ENCODE results near the gene RBAK.
"Not testable (repeated sequence)": the region's sequence is repeated elsewhere in the genome, so short reads cannot be mapped to it uniquely, and the experiment has no call there.

The RBAK gene

GRCh38 chr7:5001003-5001402 lies 44.7 kb upstream of the RBAK start:
- Mint-ChIP-seq H3K4me1 (no peaks in the 10 kb centered on the region), H3K36me3 (ENCODE audit: low read depth) (peaks cover 62% of the 10 kb centered on the region), H3K9me3 (no peaks in the 10 kb centered on the region), H3K4me3 (no peak overlapping the region), H3K27ac (no peak overlapping the region), H3K27me3 (ENCODE audit: low read depth) (no peaks in the 10 kb centered on the region)
- TF ChIP-seq CTCF (IDR thresholded peaks at IDR 0.05; ENCODE audit: unreplicated experiment in 3 of 3) = no peak

GRCh38 chr7:5001911-5002310 lies 43.7 kb upstream of the RBAK start:
- no peak overlapping the region for H3K4me3 Mint-ChIP-seq
- H3K9me3 Mint-ChIP-seq = no peaks in the 10 kb centered on the region
- H3K27ac Mint-ChIP-seq = no peak overlapping the region
- no peak for TF ChIP-seq CTCF (IDR thresholded peaks at IDR 0.05; ENCODE audit: unreplicated experiment in 3 of 3)
- H3K27me3 Mint-ChIP-seq (ENCODE audit: low read depth) = no peaks in the 10 kb centered on the region
- H3K36me3 Mint-ChIP-seq (ENCODE audit: low read depth) = peaks cover 57% of the 10 kb centered on the region
- H3K4me1 Mint-ChIP-seq = no peaks in the 10 kb centered on the region

GRCh38 chr7:5005066-5005465 lies 40.6 kb upstream of the RBAK start:
- no peak for TF ChIP-seq CTCF (IDR thresholded peaks at IDR 0.05; ENCODE audit: unreplicated experiment in 3 of 3)
- Mint-ChIP-seq H3K4me3 (no peak overlapping the region), H3K27me3 (ENCODE audit: low read depth) (no peaks in the 10 kb centered on the region), H3K36me3 (ENCODE audit: low read depth) (peaks cover 62% of the 10 kb centered on the region), H3K4me1 (no peaks in the 10 kb centered on the region), H3K27ac (no peak overlapping the region), H3K9me3 (peaks cover 9% of the 10 kb centered on the region)

- Mint-ChIP-seq H3K27me3 (ENCODE audit: low read depth) (no peaks in the 10 kb centered on the region), H3K36me3 (ENCODE audit: low read depth) (peaks cover 53% of the 10 kb centered on the region), H3K9me3 (peaks cover 40% of the 10 kb centered on the region), H3K27ac (no peak overlapping the region), H3K4me1 (no peaks in the 10 kb centered on the region), H3K4me3 (no peak overlapping the region)
- TF ChIP-seq CTCF (IDR thresholded peaks at IDR 0.05; ENCODE audit: unreplicated experiment in 3 of 3) = no peak
Observed at GRCh38 chr7:5012985-5013384, 32.7 kb upstream of the RBAK start.

- H3K4me3 Mint-ChIP-seq; H3K27me3 Mint-ChIP-seq (ENCODE audit: low read depth); H3K27ac Mint-ChIP-seq: not testable (repeated sequence)
Observed at GRCh38 chr7:5015936-5016335, 29.7 kb upstream of the RBAK start.

GRCh38 chr7:5017626-5018025 lies 28.0 kb upstream of the RBAK start:
- not testable (repeated sequence) for H3K27ac Mint-ChIP-seq; H3K4me1 Mint-ChIP-seq; H3K27me3 Mint-ChIP-seq (ENCODE audit: low read depth); H3K4me3 Mint-ChIP-seq
- H3K36me3 Mint-ChIP-seq (ENCODE audit: low read depth) = peaks cover 45% of the 10 kb centered on the region
- H3K9me3 Mint-ChIP-seq = peaks cover 17% of the 10 kb centered on the region

More at GRCh38 chr7:5015936-5016335, 29.7 kb upstream of the RBAK start:
- H3K36me3 Mint-ChIP-seq (ENCODE audit: low read depth) = peaks cover 48% of the 10 kb centered on the region
- H3K4me1 Mint-ChIP-seq = not testable (repeated sequence)
- peaks cover 31% of the 10 kb centered on the region for H3K9me3 Mint-ChIP-seq

- Mint-ChIP-seq H3K4me1 (no peaks in the 10 kb centered on the region), H3K9me3 (peaks cover 12% of the 10 kb centered on the region), H3K36me3 (ENCODE audit: low read depth) (peaks cover 49% of the 10 kb centered on the region), H3K27me3 (ENCODE audit: low read depth) (no peaks in the 10 kb centered on the region), H3K27ac (no peak overlapping the region), H3K4me3 (no peak overlapping the region)
- TF ChIP-seq CTCF (IDR thresholded peaks at IDR 0.05; ENCODE audit: unreplicated experiment in 3 of 3) = no peak
Observed at GRCh38 chr7:5020098-5020497, 25.6 kb upstream of the RBAK start.

- H3K36me3 Mint-ChIP-seq (ENCODE audit: low read depth) = peaks cover 47% of the 10 kb centered on the region
- not testable (repeated sequence) for H3K4me3 Mint-ChIP-seq; H3K9me3 Mint-ChIP-seq; H3K4me1 Mint-ChIP-seq; H3K27ac Mint-ChIP-seq; H3K27me3 Mint-ChIP-seq (ENCODE audit: low read depth)
Observed at GRCh38 chr7:5020976-5021550, 24.6 kb upstream of the RBAK start.

GRCh38 chr7:5023626-5024025 lies 22.0 kb upstream of the RBAK start:
- not testable (repeated sequence) for H3K4me1 Mint-ChIP-seq; H3K27ac Mint-ChIP-seq; H3K9me3 Mint-ChIP-seq; H3K4me3 Mint-ChIP-seq; H3K27me3 Mint-ChIP-seq (ENCODE audit: low read depth)
- H3K36me3 Mint-ChIP-seq (ENCODE audit: low read depth) = peaks cover 57% of the 10 kb centered on the region

- not testable (repeated sequence) for H3K27me3 Mint-ChIP-seq (ENCODE audit: low read depth); H3K27ac Mint-ChIP-seq; H3K4me3 Mint-ChIP-seq; H3K9me3 Mint-ChIP-seq; H3K4me1 Mint-ChIP-seq
- H3K36me3 Mint-ChIP-seq (ENCODE audit: low read depth) = peaks cover 26% of the 10 kb centered on the region
Observed at GRCh38 chr7:5027796-5028410, 17.8 kb upstream of the RBAK start.

Data from nephron (organoid).